Measurements from ENCODE around the gene LYSMD3.

Gene LYSMD3

DNA sequence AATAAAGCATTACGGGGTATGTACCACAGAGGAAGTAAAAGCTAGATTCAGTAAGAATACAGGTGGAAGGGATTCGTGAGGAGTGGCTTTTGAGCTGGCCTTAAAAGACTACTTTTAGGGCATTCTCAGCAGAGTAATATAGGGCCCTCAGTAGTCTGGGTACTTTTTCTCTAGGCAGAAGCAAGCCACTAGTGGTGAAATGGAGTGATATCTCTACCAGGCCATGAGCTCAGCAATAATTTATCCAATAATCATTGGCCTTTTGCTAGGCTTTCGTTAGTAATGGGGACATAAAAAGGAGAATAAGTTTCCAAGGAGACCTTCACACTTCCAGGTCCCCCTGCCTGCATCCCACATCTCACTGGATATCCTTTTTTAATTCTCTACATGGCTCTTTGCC, 53.0 kb downstream of the LYSMD3 start:
- H3K79me2 ChIP-seq (ENCODE audit: control insufficient read depth, low read length): peaks cover 87% of the 10 kb centered on the region
- H3K4me2 ChIP-seq (ENCODE audit: low read length): peak overlapping the region; percentile 98
- no peak overlapping the region for H3K27ac ChIP-seq (ENCODE audit: low read depth, low read length)
- no peaks in the 10 kb centered on the region for H3F3A ChIP-seq (ENCODE audit: control insufficient read depth, insufficient read depth)
- peak overlapping the region; percentile 93 for H3K4me3 ChIP-seq (ENCODE audit: low read length)
- H3K27me3 ChIP-seq (ENCODE audit: control insufficient read depth, low read length): no peaks in the 10 kb centered on the region
- no peaks in the 10 kb centered on the region for H3K9me2 ChIP-seq (replicated peaks; ENCODE audit: control insufficient read depth, low read length)
- no peaks in the 10 kb centered on the region for H4K20me1 ChIP-seq (ENCODE audit: control insufficient read depth, insufficient read depth, low read depth, low read length)
- no peaks in the 10 kb centered on the region for H3K9me3 ChIP-seq (ENCODE audit: control insufficient read depth, insufficient read depth, low read length)
- TF ChIP-seq, protein P1, sequence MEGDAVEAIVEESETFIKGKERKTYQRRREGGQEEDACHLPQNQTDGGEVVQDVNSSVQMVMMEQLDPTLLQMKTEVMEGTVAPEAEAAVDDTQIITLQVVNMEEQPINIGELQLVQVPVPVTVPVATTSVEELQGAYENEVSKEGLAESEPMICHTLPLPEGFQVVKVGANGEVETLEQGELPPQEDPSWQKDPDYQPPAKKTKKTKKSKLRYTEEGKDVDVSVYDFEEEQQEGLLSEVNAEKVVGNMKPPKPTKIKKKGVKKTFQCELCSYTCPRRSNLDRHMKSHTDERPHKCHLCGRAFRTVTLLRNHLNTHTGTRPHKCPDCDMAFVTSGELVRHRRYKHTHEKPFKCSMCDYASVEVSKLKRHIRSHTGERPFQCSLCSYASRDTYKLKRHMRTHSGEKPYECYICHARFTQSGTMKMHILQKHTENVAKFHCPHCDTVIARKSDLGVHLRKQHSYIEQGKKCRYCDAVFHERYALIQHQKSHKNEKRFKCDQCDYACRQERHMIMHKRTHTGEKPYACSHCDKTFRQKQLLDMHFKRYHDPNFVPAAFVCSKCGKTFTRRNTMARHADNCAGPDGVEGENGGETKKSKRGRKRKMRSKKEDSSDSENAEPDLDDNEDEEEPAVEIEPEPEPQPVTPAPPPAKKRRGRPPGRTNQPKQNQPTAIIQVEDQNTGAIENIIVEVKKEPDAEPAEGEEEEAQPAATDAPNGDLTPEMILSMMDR (IDR thresholded peaks at IDR 0.05; ENCODE audit: low read depth, low read length, poor library complexity, severe bottlenecking): no peak
- TF ChIP-seq EZH2phosphoT487 (IDR thresholded peaks at IDR 0.05; ENCODE audit: borderline replicate concordance, low read length): no peak
- peaks cover 36% of the 10 kb centered on the region for H3K36me3 ChIP-seq (ENCODE audit: control insufficient read depth, low read length)
- peaks cover 26% of the 10 kb centered on the region for H3K4me1 ChIP-seq (ENCODE audit: control insufficient read depth, low read length)

DNA sequence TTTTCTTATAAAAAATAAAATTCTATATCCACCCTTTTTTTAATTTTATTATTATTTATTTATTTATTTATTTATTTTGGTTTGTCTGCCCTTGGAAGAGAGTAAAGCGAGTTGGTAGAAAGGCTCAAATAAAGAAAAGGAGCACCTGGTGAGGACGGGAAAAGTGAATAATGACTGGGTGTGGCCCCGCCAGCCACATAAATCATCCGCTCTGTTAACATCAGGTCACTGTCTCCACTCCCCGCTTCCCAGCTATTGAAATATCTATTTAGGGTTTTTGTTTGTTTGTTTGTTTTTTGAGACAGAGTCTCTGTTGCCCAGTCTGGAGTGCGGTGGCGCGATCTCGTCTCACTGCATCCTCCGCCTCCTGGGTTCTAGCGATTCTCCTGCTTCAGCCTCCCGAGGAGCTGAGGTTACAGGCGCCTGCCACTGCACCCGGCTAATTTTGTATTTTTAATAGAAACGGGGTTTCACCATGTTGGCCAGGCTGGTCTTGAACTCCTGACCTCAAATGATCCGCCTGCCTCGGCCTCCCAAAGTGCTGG, 53.9 kb downstream of the LYSMD3 start:
- Histone ChIP-seq H3K4me1 (ENCODE audit: control insufficient read depth, low read length) (peaks cover 26% of the 10 kb centered on the region), H3K27me3 (ENCODE audit: control insufficient read depth, low read length) (no peaks in the 10 kb centered on the region), H3K27ac (ENCODE audit: low read depth, low read length) (no peak overlapping the region), H3K36me3 (ENCODE audit: control insufficient read depth, low read length) (peaks cover 31% of the 10 kb centered on the region), H3K9me2 (replicated peaks; ENCODE audit: control insufficient read depth, low read length) (no peaks in the 10 kb centered on the region), H3K4me3 (ENCODE audit: low read length) (peak overlapping the region; percentile 93), H4K20me1 (ENCODE audit: control insufficient read depth, insufficient read depth, low read depth, low read length) (no peaks in the 10 kb centered on the region), H3K4me2 (ENCODE audit: low read length) (peak overlapping the region; percentile 98), H3F3A (ENCODE audit: control insufficient read depth, insufficient read depth) (no peaks in the 10 kb centered on the region), H3K9me3 (ENCODE audit: control insufficient read depth, insufficient read depth, low read length) (no peaks in the 10 kb centered on the region), H3K79me2 (ENCODE audit: control insufficient read depth, low read length) (peaks cover 88% of the 10 kb centered on the region)
- TF ChIP-seq, protein P1 (IDR thresholded peaks at IDR 0.05; ENCODE audit: low read depth, low read length, poor library complexity, severe bottlenecking): no peak
- no peak for TF ChIP-seq EZH2phosphoT487 (IDR thresholded peaks at IDR 0.05; ENCODE audit: borderline replicate concordance, low read length)

DNA sequence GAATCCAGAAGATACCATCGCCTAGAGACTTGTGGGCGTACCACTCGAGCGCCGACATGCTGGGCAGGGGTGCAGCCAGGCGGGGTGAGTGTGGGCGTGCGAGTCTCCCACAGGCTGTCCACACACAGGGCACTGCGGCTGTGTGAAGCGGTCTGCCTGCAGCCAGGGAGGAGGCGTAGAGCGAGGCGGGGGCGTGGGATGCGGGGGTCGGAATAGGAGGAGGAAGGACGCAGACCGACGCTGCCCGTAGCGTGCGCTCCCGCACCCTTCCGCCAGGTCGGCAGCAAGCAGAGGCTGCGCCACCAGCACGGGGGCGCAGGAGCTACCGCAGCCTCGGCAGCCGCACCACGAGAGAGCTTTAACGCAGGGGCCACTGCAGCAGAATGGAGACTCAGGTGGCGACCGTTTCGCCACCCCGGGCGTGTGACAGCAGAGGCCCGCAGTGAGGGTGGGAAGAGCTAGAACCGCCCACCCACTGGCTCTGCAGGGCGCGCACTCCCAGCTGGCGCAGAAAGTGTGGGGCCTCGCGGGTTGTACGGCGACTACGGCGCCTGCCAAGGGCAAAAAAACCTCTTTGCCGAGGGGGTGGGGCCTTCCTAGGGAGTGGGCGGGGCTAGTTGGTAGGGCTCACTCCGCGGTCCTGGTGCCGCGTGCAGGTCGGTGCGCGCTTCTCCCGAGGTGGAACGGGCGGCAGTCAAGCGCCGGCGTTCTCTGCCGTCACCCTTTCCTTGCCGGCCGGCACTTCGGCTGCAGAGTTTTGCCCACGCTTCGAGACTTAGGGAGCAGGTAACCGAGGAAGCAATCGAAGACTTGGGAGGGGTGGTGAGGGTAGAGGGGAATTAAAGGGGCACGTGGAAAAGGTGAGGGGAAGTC, 54.9 kb downstream of the LYSMD3 start, which contains the start of the genes MBLAC2 and POLR3G:
TSS of gene MBLAC2 (minus strand) at position 537 of the 873 bp plus-strand sequence. CDS start at position 58, 479 bp downstream.
TSS of gene POLR3G (plus strand) at position 630 of the 873 bp plus-strand sequence. CDS start 10,704 bp downstream, outside the sequence.
- Histone ChIP-seq H3K79me2 (ENCODE audit: control insufficient read depth, low read length) (peaks cover 88% of the 10 kb centered on the region), H4K20me1 (ENCODE audit: control insufficient read depth, insufficient read depth, low read depth, low read length) (no peaks in the 10 kb centered on the region)
- TF ChIP-seq, protein P1 (IDR thresholded peaks at IDR 0.05; ENCODE audit: low read depth, low read length, poor library complexity, severe bottlenecking): peak; percentile 44
- no peak for TF ChIP-seq EZH2phosphoT487 (IDR thresholded peaks at IDR 0.05; ENCODE audit: borderline replicate concordance, low read length)

More for the DNA sequence above, 54.9 kb downstream of the LYSMD3 start, which contains the start of the genes MBLAC2 and POLR3G:
- Histone ChIP-seq H3K27me3 (ENCODE audit: control insufficient read depth, low read length) (no peaks in the 10 kb centered on the region), H3K9me3 (ENCODE audit: control insufficient read depth, insufficient read depth, low read length) (no peaks in the 10 kb centered on the region), H3F3A (ENCODE audit: control insufficient read depth, insufficient read depth) (no peaks in the 10 kb centered on the region), H3K4me2 (ENCODE audit: low read length) (peak within 1 kb of the TSS; percentile 98), H3K36me3 (ENCODE audit: control insufficient read depth, low read length) (peaks cover 29% of the 10 kb centered on the region), H3K9me2 (replicated peaks; ENCODE audit: control insufficient read depth, low read length) (no peaks in the 10 kb centered on the region), H3K27ac (ENCODE audit: low read depth, low read length) (peak within 1 kb of the TSS; percentile 48), H3K4me1 (ENCODE audit: control insufficient read depth, low read length) (peaks cover 26% of the 10 kb centered on the region), H3K4me3 (ENCODE audit: low read length) (peak within 1 kb of the TSS; percentile 93)

Data from DOHH2 (cell line).